NCI-H510A (cell line): ENCODE measurements around the gene KIF26A.

ENCODE experiments used
- DNase-seq: peaks from one replicate; lab custom pipeline; 2025; lab: John Stamatoyannopoulos, UW

The KIF26A gene

GRCh38 chr14:104157016-104157928 is 18.9 kb downstream of the KIF26A start:
- no peak for DNase-seq

DNA sequence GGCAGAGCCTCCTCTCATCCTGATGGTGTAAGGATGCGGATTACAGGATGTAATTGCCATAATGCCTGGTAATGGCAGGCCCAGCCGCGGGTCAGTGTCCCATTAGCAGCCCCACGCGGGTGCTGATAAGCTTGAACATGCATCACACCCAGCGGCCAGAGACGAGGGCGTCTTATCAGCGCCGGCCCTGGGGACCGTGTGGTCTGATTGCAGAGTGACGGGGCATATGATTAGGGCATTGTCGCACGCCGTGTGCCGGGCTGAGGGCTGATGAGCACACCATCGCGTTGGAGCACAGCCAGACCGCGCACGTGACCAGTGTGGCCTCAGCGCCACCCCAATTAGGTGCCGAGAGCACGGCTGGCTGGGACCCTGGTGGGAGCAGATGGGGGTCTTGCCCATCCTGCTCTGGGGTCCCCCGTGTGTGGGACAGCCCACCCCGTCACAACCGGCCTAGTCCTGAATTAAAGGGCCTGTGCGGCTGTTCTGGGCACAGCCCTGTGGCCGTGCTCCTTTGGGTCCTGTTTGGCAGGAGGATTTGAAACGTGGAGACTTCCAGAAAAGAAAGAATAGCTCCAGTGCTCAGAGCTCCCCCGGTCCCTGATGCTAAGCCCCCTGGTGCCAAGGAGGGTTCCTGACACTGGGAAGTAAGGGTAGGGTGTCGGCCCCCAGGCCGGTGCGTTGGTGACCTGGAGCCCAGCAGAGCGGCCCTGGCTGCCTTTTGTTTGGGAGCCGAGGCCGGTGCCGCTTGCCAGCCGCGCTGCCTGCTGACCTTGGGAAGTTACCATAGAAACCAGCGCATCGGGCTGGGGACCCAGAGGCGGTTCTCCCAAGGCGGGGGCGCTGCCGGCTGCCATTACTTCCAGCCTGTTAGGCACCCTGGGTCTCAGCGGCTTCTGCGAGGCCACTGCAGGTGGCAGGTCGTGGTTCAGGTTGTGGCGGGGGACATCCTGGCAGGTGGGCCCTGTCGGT is 20.7 kb downstream of the KIF26A start:
- DNase-seq = no peak

GRCh38 chr14:104159990-104160389 is 21.6 kb downstream of the KIF26A start:
- no peak for DNase-seq

DNA sequence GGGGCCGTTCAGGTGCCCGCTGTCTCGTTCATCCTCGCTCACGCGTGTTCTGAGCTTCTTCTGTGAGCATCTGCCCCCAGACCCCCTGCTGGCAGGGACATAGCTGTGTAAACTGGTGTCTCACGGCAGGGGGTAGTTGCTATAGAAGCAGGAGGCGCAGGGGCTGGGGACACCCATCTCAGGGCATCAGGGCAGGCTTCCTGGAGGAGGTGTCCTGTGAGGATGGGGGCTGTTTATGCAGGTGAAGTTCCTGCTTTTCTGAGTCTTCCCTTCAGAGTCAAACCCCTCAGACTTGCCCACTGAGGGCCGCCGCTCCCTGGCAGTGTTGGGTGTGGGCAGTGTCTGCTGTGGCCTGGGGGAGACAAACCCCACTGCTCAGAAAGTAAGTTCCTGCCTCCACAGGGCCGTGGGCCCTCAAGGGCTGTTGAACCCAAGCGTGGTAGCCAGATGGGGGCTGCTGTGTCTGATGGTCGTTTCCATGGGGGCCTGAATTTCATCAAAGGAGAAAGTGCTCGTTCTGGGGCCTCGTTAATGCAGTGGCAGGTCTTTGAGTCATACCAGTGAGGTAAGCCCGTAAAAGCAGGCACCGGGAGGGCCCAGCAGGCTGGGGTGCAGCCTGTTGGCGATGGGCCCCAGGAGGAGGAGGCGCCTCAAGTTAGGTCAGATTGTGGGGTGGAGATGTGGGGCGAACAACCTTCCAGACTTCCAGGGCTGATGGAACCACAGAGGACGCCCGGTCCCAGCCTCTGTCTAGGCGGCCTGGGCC is 23.4 kb downstream of the KIF26A start:
- DNase-seq = peak; percentile 52

- DNase-seq = no peak
Observed at GRCh38 chr14:104162495-104162894, 24.1 kb downstream of the KIF26A start.

DNA sequence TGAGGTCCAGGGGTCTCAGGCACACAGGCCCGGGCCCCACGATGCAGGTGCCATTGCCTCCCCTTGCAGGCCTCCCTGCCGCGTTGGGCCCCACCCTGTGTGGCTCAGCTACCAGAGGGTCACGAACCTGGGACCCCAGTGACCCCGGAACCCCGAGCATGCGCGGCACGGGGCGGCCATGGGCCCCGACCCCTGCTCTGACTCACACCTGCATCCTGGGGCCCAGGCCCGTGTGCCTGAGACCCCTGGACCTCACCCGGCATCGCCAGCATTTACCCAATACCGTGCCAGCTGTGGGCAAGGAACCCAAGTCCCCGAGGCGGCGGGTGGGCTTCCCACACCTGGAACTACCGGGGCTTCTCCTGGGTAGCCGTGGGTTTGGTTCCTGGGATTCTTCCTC is 25.2 kb downstream of the KIF26A start:
- no peak for DNase-seq

- no peak for DNase-seq
Observed at GRCh38 chr14:104164041-104164440, 25.7 kb downstream of the KIF26A start.

DNA sequence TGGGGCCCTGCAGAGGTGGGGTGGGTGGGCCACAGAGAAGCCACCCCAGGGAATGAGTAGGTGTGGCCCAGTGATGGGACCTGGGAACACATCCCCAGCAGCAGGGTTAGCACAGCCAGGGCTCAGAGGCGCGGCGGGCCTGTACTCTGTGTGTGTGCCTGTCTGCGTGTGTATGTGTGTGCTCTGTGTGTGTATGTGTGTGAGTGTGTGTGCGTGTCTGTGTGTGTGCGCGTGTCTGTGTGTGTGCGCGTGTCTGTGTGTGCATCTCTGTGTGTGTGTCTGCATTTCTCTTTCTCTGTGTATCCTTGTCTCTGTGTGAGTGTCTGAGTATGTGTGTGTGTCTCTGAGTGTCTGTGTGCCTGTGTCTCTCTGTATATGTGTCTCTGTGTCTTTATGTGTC is 26.1 kb downstream of the KIF26A start:
- DNase-seq = no peak

- no peak for DNase-seq
Observed at GRCh38 chr14:104166698-104167097, 28.3 kb downstream of the KIF26A start.

DNA sequence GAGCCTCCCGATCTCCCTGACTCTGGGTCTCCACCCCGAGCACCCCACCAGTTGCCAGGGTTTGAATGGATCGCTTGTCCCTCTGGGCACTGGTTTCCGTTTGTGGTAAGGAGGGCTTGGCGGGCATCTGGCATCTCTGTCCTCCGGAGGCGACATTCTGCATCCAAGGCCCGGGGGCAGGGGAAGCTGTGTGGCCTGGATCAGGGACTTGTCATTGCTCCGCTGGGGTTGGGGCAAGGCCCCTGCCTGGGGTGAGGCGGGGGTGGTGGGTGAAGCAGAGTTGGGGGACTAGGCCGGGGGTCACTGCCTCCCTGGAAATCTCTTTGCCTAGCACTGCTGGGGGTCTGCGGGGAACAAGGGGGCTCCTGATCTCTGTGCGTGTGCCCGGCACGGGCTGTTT is 30.2 kb downstream of the KIF26A start:
- DNase-seq = no peak

DNA sequence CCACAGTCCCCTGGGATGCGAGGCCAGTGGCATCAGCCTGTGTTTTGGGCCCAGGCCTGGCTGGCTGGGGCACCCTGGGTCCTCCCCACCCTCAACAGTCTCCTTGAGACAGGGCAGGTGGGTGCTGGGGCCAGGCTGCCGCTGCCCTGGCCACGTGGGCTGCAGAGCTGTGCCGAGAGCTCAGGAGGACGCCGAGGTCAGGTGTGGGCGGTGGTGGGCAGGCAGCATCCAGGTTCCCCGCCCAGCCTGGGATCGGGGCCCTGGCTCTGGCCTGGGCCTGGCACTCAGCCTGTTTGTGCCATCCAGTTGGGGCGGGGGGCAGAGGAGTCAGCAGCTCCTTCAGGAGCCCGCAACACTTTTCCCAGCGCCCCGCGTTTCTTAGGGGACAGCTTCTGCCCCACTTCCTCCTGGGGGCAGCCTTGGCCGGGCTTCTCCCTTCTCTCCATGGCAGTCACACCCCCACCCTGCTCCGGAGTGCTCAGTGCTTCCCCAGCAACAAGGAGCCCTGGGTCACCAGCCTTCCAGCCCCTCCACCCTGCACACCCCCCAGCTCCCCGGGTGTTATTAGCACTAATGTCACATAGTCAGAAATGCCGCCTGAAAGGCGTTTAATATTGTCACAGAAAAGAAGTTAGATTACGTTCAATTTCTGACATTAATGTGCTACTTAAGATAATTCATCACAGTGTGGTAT is 30.8 kb downstream of the KIF26A start:
- no peak for DNase-seq

- DNase-seq = no peak
Observed at GRCh38 chr14:104169699-104170479, 31.5 kb downstream of the KIF26A start.

- no peak for DNase-seq
Observed at GRCh38 chr14:104171029-104171697, 32.8 kb downstream of the KIF26A start.

- DNase-seq = no peak
Observed at GRCh38 chr14:104171895-104172294, 33.5 kb downstream of the KIF26A start.

GRCh38 chr14:104172349-104172748 is 34.0 kb downstream of the KIF26A start:
- DNase-seq = no peak

DNA sequence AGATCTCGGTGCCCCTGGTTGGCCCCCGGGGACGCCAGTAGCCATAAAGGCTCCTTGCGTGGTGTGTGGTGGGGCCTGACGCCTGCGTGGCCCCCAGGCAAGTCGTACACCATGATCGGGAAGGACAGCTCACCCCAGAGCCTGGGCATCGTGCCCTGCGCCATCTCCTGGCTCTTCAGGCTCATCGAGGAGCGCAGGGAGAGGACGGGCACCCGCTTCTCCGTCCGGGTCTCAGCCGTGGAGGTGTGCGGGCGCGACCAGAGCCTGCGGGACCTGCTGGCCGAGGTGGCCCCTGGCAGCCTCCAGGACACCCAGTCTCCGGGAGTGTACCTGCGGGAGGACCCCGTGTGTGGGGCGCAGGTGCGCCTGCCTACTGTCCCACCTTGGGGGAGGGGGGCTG is 34.5 kb downstream of the KIF26A start:
- DNase-seq = no peak

- DNase-seq = no peak
Observed at GRCh38 chr14:104174051-104174450, 35.7 kb downstream of the KIF26A start.

GRCh38 chr14:104175041-104175440 is 36.7 kb downstream of the KIF26A start:
- no peak for DNase-seq

DNA sequence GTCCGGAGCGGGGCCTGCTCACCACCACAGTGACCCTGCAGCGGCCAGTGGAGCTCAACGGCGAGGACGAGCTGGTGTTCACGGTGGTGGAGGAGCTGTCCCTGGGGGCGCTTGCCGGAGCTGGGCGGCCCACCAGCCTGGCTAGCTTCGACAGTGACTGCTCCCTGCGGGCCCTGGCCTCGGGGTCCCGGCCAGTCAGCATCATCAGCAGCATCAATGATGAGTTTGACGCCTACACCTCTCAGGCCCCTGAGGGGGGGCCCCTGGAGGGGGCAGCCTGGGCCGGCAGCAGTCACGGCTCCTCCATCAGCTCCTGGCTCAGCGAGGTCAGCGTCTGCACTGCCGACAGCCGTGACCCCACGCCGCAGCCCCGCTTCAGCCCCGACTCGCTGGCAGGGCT is 37.4 kb downstream of the KIF26A start:
- no peak for DNase-seq

- no peak for DNase-seq
Observed at GRCh38 chr14:104176611-104177010, 38.2 kb downstream of the KIF26A start.
